Ovary (tissue), 9 donors: ENCODE results near the gene ITGAL. TPM values are rescaled to one million over a fixed set of nuclear protein-coding genes. Genes with fewer than 3 reads are reported as not detected.
"Not testable (repeated sequence)": the region's sequence is repeated elsewhere in the genome, so short reads cannot be mapped to it uniquely, and the experiment has no call there.

ENCODE experiments used
- DNase-seq, 5 donors: peaks; one replicate each; pipeline ENCODE4 v3.0.0-alpha.2; 2019 to 2020
- H3K27ac ChIP-seq, 2 donors: fragments of 200-600 bp; one replicate each; pipeline versions ENCODE4 v1.5.1 to v1.8.0; 2019 to 2022
- H3K27me3 ChIP-seq: fragments of 200-600 bp; one replicate; pipeline ENCODE4 v1.8.0; 2022
- H3K36me3 ChIP-seq: fragments of 200-600 bp; sonication (generic); one replicate; pipeline ENCODE4 v1.5.1; 2019
- H3K4me1 ChIP-seq: one replicate; pipeline ENCODE4 v1.8.1; 2013; ENCODE audit warnings: mild to moderate bottlenecking, moderate library complexity; ENCODE audit not compliant: insufficient read depth
- H3K4me3 ChIP-seq: fragments of 200-600 bp; sonication (generic); one replicate; pipeline ENCODE4 v1.5.1; 2017
- H3K9me3 ChIP-seq, 2 donors: fragments of 200-600 bp in 1 of 2; sonication (generic) in 1 of 2; one replicate each; pipeline versions ENCODE4 v1.5.1 to v1.8.1; 2013 to 2019; ENCODE audit warnings: mild to moderate bottlenecking in 1 of 2, moderate library complexity in 1 of 2
- EP300 ChIP-seq: sonication (generic); formaldehyde crosslinking; IDR thresholded peaks from one replicate; pipeline ENCODE4 v1.6.1; 2017; ENCODE audit warnings: antibody characterized with exemption
- POLR2A ChIP-seq: fragments of 450-650 bp; IDR thresholded peaks from one replicate; pipeline ENCODE4 v1.6.1; 2017; ENCODE audit warnings: antibody characterized with exemption, mild to moderate bottlenecking, moderate library complexity
- WGBS, 3 donors: extraction: QIAGEN DNeasy Blood & Tissue Kit in 1 of 3; methylation state at CpG; one replicate each; pipeline versions ENCODE4 v1.1.5 to v1.1.7; 2013 to 2017; 5-methylcytosine and 5-hydroxymethylcytosine counted together
- intact Hi-C, 4 donors: fragments of 100-400 bp; cut with DNase I; formaldehyde crosslinking; loops; one replicate each; pipeline versions ENCODE4 v1.11.0 to v1.15.1; 2022 to 2023
- polyA plus RNA-seq, 2 donors: library from polyadenylated mRNA; stranded (reverse); fragments of 200-250 nt in 1 of 2; fragments of 350-450 nt in 1 of 2; fragmentation: Illumina TruSeq in 1 of 2; extraction: RNeasy Lipid Tissue Mini Kit (QIAGEN cat#74804) in 1 of 2; gene quantifications; one replicate each; pipeline ENCODE4 v1.2.3, GENCODE V29; 2013 to 2014
- total RNA-seq, 7 donors: library from RNA; depleted of rRNA in 2 of 7; stranded (reverse); fragments of >200 nt in 2 of 7; fragmentation: NEBNext Ultra II Directional in 3 of 7; extraction: Animal tissue kit (Norgen Biotek cat#: 25700) in 3 of 7; gene quantifications; one replicate each; pipeline versions ENCODE4 v1.1.0 to v1.2.4, GENCODE V29; 2016 to 2023
- TF ChIP-seq, protein P1 (sequence below), 3 donors: fragments of 450-650 bp in 2 of 3; fragments of 200-600 bp in 1 of 3; IDR thresholded peaks; one replicate each; pipeline versions ENCODE4 v1.5.1 to v1.8.0; 2016 to 2022; ENCODE audit warnings: antibody characterized with exemption in 3 of 3, mild to moderate bottlenecking in 1 of 3
- donor health status: DM: no; HTN: no; CAD: no; lungs with moderate emphysema.
- donor health status: DM: no; HTN: no; CAD: no.
- donor health status: Bipolar disorder and iron deficiency.
- donor health status: DM: yes; HTN: yes; CAD: no.
- donor health status: DM: no; HTN: no; CAD: no.
- donor health status: DM: yes; HTN: yes; CAD: no.

Gene ITGAL
- total and polyA plus RNA-seq, 9 donors: 0.90 to 13.1 (median 2.0) TPM

GRCh38 chr16:30539000-30539964 is 66.7 kb downstream of the ITGAL start:
- WGBS, 3 donors: 88 to 91% (median 90%) methylated on average over 8 of the region's 8 CpGs

GRCh38 chr16:30539986-30540526 is 67.5 kb downstream of the ITGAL start:
- H3K27ac ChIP-seq, H3K36me3 ChIP-seq, H3K9me3 ChIP-seq, H3K4me3 ChIP-seq, H3K27me3 ChIP-seq, DNase-seq, H3K4me1 ChIP-seq: not testable (repeated sequence)
- 90 to 96% (median 94%) methylated on average over 13 of the region's 13 CpGs for WGBS, 3 donors
- intact Hi-C loops: loop anchor here in 1 of 4 donors (10.0 kb wide), 1 partner anchor 485 kb away; a partner anchor contains a TSS

More at GRCh38 chr16:30539000-30539964, 66.7 kb downstream of the ITGAL start:
- H3K4me3 ChIP-seq: no peak overlapping the region
- H3K9me3 ChIP-seq: no peaks in the 10 kb centered on the region
- TF ChIP-seq POLR2A: no peak
- H3K4me1 ChIP-seq: peaks cover 5% of the 10 kb centered on the region
- no peaks in the 10 kb centered on the region for H3K36me3 ChIP-seq
- H3K27me3 ChIP-seq: no peaks in the 10 kb centered on the region
- no peak overlapping the region for H3K27ac ChIP-seq
- DNase-seq: peak in 1 of 5 donors; percentile 8
- intact Hi-C loops: loop anchor here in 1 of 4 donors (10.0 kb wide), 1 partner anchor 484 kb away; a partner anchor contains a TSS

DNA sequence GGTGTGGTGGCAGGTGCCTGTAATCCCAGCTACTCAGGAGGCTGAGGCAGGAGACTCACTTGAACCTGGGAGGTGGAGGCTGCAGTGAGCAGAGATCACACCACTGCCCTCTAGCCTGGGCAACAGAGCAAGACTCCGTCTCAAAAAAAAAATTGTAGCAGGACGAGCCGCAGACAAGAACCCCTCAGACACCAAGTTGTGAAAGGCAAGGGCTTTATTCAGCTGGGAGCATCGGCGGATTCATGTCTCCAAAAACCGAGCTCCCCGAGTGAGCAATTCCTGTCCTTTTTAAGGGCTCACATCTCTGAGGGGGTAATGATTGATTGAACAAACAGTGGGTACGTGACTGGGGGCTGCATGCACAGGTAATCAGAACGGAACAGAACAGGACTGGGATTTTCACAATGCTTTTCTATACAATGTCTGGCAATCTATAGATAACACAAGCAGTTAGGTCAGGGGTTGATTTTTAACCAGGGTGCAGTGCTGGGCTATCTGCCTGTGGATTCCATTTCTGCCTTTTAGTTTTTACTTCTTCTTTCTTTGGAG is 68.4 kb downstream of the ITGAL start:
- 53 to 70% (median 63%) methylated on average over 9 of the region's 9 CpGs for WGBS, 3 donors
- H3K27ac ChIP-seq, H3K9me3 ChIP-seq, H3K36me3 ChIP-seq, H3K4me1 ChIP-seq, H3K4me3 ChIP-seq, H3K27me3 ChIP-seq, DNase-seq, intact Hi-C loops: not testable (repeated sequence)

- intact Hi-C loops: no loop called here
Observed at GRCh38 chr16:30541502-30542329, 69.2 kb downstream of the ITGAL start.

DNA sequence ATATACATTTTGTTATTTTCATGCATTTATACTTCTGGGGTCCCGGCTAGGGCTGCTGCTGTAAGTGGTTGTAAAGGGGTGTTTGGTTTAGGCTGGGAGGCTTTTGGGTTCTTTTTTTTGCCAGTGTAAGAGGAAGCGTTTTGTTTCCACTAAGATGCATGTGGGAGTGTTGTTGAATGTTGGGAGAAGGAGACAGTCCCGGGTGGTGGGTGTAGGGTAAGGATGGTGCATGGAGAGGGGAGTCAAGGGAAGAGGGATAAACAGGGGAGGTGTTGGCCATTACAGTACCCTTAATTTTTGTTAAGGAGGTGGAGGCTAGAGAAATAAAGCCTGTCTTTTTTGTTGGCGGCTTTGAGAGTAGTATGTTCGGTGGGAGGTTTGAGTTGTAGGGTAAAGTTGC is 70.5 kb downstream of the ITGAL start:
- Histone ChIP-seq H3K4me3 (no peak overlapping the region), H3K36me3 (no peaks in the 10 kb centered on the region), H3K27ac (no peak overlapping the region), H3K4me1 (peaks cover 3% of the 10 kb centered on the region), H3K27me3 (no peaks in the 10 kb centered on the region), H3K9me3 (no peaks in the 10 kb centered on the region)
- intact Hi-C loops: no loop called here
- TF ChIP-seq EP300 (no peak), POLR2A (no peak)
- TF ChIP-seq, protein P1, sequence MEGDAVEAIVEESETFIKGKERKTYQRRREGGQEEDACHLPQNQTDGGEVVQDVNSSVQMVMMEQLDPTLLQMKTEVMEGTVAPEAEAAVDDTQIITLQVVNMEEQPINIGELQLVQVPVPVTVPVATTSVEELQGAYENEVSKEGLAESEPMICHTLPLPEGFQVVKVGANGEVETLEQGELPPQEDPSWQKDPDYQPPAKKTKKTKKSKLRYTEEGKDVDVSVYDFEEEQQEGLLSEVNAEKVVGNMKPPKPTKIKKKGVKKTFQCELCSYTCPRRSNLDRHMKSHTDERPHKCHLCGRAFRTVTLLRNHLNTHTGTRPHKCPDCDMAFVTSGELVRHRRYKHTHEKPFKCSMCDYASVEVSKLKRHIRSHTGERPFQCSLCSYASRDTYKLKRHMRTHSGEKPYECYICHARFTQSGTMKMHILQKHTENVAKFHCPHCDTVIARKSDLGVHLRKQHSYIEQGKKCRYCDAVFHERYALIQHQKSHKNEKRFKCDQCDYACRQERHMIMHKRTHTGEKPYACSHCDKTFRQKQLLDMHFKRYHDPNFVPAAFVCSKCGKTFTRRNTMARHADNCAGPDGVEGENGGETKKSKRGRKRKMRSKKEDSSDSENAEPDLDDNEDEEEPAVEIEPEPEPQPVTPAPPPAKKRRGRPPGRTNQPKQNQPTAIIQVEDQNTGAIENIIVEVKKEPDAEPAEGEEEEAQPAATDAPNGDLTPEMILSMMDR (IDR thresholded peaks at IDR 0.05): no peak
- WGBS, 3 donors: 23 to 37% (median 25%) methylated on average over 5 of the region's 5 CpGs
- no peak for DNase-seq

More at GRCh38 chr16:30541502-30542329, 69.2 kb downstream of the ITGAL start:
- no peaks in the 10 kb centered on the region for H3K9me3 ChIP-seq
- H3K27ac ChIP-seq: no peak overlapping the region
- H3K4me3 ChIP-seq: no peak overlapping the region
- H3K27me3 ChIP-seq: no peaks in the 10 kb centered on the region
- peaks cover 3% of the 10 kb centered on the region for H3K4me1 ChIP-seq
- no peaks in the 10 kb centered on the region for H3K36me3 ChIP-seq
- 36 to 40% (median 37%) methylated on average over 10 of the region's 10 CpGs for WGBS, 3 donors
- no peak for DNase-seq
- TF ChIP-seq, protein P1 (IDR thresholded peaks at IDR 0.05): no peak
- no peak for TF ChIP-seq POLR2A
- TF ChIP-seq EP300: no peak
